ENCODE results near the gene TEX29. TPM values are rescaled to one million over a fixed set of nuclear protein-coding genes. Genes with fewer than 3 reads are reported as not detected.

The TEX29 gene
- total RNA-seq, 2 experiments from 2014 or later, result 0.51 to 0.80 TPM

DNA sequence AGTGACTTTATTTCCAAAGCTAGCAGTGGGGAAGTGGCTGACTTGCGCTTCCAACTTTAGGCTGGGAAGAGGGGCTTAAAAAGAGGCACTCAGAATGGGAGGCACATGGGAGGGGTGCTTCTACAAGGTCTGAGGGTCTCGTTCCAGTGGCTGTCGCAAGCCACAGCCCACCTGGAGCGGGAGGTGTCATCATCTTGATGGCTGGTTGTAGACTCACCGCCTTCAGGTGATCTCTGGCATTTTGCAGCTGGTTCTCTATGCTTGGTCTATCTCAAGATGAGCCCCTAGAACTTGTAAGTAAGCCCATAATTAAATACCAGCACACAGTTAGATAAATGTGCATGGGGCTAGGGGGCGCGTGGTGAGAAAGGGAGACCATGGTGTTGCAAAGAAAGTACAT lies 9.2 kb downstream of the TEX29 start:
- H3K4me3 Mint-ChIP-seq, result no peak overlapping the region
- H3K36me3 Mint-ChIP-seq, result peaks cover 7% of the 10 kb centered on the region
- no peaks in the 10 kb centered on the region for H3K4me1 Mint-ChIP-seq
- POLR2A ChIA-PET, result no interaction called here
- H3K27me3 Mint-ChIP-seq, result no peaks in the 10 kb centered on the region
- no peak for ATAC-seq (ENCODE audit: low read depth)
- no peak for DNase-seq
- H3K27ac Mint-ChIP-seq, result no peak overlapping the region
- no peaks in the 10 kb centered on the region for H3K9me3 Mint-ChIP-seq

DNA sequence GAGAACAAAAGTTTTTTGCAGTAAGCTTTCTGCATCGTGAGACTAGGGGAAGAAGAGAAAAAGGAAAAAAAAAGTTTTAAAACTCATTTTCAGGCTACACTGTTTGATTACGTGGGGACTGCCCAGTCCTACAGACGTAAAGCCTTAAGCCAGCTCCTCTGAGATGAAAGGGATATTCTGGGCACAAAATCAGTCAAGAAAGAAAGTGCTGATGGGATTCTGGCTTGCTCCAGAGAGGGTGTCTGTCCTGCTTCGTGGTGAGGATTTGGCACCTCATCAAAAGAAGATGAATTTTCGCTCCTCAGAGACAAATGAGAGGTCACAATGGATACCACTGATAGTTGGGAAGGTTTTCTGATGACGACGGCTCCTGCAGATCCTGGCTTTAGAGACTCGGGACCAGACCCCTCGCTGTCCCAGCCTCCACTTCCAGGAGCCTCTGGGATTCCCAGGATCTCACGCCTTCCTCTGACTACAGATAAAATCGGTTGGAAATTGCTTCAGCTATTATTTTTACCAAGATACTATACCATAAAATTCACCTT lies 9.7 kb downstream of the TEX29 start:
- no peak overlapping the region for H3K27ac Mint-ChIP-seq
- no peak overlapping the region for H3K4me3 Mint-ChIP-seq
- H3K27me3 Mint-ChIP-seq, result no peaks in the 10 kb centered on the region
- DNase-seq (no peak), ATAC-seq (ENCODE audit: low read depth) (no peak)
- H3K4me1 Mint-ChIP-seq, result no peaks in the 10 kb centered on the region
- no peaks in the 10 kb centered on the region for H3K9me3 Mint-ChIP-seq
- peaks cover 7% of the 10 kb centered on the region for H3K36me3 Mint-ChIP-seq
- POLR2A ChIA-PET, result no interaction called here

DNA sequence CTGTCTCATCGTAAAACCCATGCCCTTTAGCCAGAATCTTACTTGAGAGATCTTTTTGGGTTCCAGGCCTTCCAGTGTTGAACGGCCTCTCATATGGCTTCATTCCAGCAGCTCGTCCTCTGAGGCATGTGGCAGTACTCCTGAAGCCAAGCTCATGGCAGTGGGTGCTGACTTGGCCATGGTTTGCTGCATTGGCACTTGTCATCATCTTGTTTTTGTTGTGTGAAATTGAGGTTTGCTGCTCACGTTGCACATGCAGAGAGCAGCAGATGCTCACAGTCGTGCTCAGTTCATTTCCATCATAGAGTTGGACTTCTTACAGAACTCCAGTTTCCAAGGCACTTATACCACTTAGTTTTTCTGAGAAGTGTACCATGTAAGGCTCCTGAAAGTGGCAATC lies 14.9 kb downstream of the TEX29 start:
- Mint-ChIP-seq H3K36me3 (peaks cover 10% of the 10 kb centered on the region), H3K4me3 (no peak overlapping the region), H3K27ac (no peak overlapping the region), H3K9me3 (peaks cover 2% of the 10 kb centered on the region), H3K4me1 (no peaks in the 10 kb centered on the region), H3K27me3 (no peaks in the 10 kb centered on the region)
- DNase-seq, result no peak
- POLR2A ChIA-PET, result no interaction called here
- ATAC-seq (ENCODE audit: low read depth), result no peak

DNA sequence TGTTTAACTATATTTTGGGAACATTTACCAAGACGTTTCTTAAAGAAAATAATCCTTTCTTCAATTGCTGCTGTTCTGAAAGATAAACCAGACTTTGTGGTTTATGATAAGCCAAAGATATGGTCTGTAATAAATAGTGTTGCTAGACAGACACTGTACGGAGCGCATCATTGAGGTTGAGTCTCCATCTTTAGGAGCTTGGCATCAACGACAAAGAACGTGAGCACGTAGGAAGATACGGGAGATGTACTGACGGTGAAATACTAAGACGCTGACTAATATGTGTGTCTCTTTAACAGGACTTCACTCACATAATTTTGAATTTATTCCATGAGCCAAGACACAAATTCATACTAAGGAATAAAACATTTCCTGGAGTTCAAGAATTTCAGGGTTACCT lies 16.2 kb downstream of the TEX29 start:
- Mint-ChIP-seq H3K4me1 (no peaks in the 10 kb centered on the region), H3K27me3 (no peaks in the 10 kb centered on the region), H3K9me3 (peaks cover 2% of the 10 kb centered on the region), H3K4me3 (no peak overlapping the region), H3K36me3 (peaks cover 10% of the 10 kb centered on the region), H3K27ac (no peak overlapping the region)
- DNase-seq (no peak), ATAC-seq (ENCODE audit: low read depth) (no peak)
- POLR2A ChIA-PET, result no interaction called here

DNA sequence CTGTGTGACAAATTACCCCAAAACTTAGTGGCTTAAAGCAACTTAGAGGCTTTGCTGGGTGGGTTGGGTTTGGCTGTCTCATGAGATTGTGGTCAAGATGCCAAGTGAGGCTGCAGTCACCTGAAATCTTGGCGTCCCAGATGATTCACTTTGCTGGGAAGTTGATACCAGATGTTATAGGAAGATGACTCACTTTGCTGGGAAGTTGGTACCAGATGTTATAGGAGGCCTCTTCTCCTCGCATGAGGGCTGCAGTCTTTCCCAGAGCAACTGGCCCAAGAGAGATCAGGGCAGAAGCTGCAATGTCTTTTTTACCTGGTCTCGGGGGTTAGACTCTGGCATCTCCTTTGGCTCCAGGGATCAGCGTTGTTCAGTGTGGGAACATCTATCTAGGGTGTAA lies 16.8 kb downstream of the TEX29 start:
- no peak overlapping the region for H3K27ac Mint-ChIP-seq
- H3K27me3 Mint-ChIP-seq, result no peaks in the 10 kb centered on the region
- POLR2A ChIA-PET, result no interaction called here
- H3K4me1 Mint-ChIP-seq, result no peaks in the 10 kb centered on the region
- H3K9me3 Mint-ChIP-seq, result peaks cover 2% of the 10 kb centered on the region
- no peak overlapping the region for H3K4me3 Mint-ChIP-seq
- ATAC-seq (ENCODE audit: low read depth) (no peak), DNase-seq (no peak)
- peaks cover 10% of the 10 kb centered on the region for H3K36me3 Mint-ChIP-seq

DNA sequence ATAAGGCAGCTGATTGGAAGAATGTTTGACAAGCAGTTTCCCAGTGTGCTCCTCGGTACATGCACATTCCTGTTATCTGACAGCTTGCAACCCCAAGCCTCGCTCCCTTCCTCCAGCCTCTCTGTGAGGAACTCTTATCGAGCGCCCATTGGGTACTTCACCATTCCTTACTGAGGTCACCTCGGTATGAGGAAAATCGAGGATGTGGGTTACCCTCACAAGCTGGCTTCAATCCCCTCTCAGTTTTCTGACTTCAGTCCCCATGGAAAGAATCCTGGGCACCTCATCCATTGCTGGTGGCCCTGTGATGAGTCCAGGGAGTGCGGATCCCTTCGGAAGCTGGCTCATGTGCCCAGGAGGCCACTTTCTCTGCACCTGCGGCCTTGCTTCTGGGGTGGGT lies 17.3 kb downstream of the TEX29 start:
- Mint-ChIP-seq H3K27ac (no peak overlapping the region), H3K4me1 (no peaks in the 10 kb centered on the region), H3K4me3 (no peak overlapping the region), H3K27me3 (no peaks in the 10 kb centered on the region), H3K9me3 (peaks cover 2% of the 10 kb centered on the region), H3K36me3 (peaks cover 10% of the 10 kb centered on the region)
- no peak for DNase-seq
- POLR2A ChIA-PET, result no interaction called here
- no peak for ATAC-seq (ENCODE audit: low read depth)

DNA sequence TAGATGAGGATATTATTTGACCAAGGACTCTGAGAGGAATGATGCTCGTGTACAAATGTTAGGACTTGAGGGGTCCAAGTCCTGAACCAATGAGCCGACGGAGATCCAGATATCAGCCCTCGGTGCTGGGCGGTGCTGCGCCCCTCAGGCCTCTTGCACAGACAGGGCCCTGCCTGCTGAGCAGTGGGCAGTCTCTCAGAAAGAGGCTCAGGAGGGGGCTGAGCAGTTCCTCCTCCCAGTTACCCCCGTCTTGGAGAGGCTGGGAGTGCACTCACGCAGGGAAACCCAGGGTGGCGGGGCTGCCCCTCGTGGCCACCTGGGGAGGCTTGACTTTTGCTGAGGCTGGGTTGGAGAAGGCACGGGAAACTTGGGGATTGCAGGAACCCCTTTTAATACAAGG lies 18.4 kb downstream of the TEX29 start:
- no peak for ATAC-seq (ENCODE audit: low read depth)

DNA sequence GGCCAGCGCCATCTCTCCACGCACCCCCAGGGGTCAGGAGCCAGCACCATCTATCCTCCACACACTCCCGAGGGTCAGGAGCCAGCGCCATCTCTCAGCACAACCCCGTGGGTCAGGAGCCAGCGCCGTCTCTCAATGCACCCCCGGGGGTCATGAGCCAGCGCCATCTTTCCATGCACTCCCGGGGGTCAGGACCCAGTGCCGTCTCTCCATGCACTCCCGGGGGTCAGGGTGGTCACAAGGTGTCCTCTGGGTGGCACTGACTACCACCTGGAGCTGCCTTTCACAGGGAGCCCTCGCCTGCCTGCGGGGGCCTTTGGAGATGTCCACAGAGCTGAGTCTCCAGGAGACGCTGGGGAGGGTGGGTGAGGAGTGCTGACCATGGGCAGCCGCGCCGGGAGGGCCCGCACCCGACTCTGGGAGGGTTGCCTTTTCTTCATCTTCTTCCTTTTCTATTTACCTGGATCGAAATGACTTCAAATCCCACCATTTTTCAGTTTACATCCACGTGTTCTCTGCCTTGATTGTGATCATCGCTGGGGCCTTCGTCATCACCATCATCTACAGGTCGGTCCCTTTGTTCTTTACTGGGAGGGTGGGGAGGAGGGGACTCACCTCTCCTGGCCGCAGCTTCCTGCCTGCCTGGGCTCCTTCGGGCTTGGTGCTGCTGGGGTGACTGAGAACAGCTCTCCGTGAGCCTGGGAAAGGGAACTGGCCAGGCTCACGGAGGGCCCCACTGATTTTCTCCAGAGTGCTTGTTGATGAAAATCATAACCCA lies 19.1 kb downstream of the TEX29 start:
- no peaks in the 10 kb centered on the region for H3K27me3 Mint-ChIP-seq
- H3K4me1 Mint-ChIP-seq, result no peaks in the 10 kb centered on the region
- no peak for ATAC-seq (ENCODE audit: low read depth)
- peaks cover 3% of the 10 kb centered on the region for H3K36me3 Mint-ChIP-seq
- no peak for DNase-seq
- H3K9me3 Mint-ChIP-seq, result peaks cover 2% of the 10 kb centered on the region
- POLR2A ChIA-PET, result no interaction called here
- H3K27ac Mint-ChIP-seq, result no peak overlapping the region
- no peak overlapping the region for H3K4me3 Mint-ChIP-seq

More for the DNA sequence above, 18.4 kb downstream of the TEX29 start:
- POLR2A ChIA-PET, result no interaction called here
- peaks cover 3% of the 10 kb centered on the region for H3K36me3 Mint-ChIP-seq
- no peaks in the 10 kb centered on the region for H3K4me1 Mint-ChIP-seq
- no peak overlapping the region for H3K4me3 Mint-ChIP-seq
- H3K27ac Mint-ChIP-seq, result no peak overlapping the region
- no peaks in the 10 kb centered on the region for H3K27me3 Mint-ChIP-seq
- DNase-seq, result no peak
- peaks cover 2% of the 10 kb centered on the region for H3K9me3 Mint-ChIP-seq

DNA sequence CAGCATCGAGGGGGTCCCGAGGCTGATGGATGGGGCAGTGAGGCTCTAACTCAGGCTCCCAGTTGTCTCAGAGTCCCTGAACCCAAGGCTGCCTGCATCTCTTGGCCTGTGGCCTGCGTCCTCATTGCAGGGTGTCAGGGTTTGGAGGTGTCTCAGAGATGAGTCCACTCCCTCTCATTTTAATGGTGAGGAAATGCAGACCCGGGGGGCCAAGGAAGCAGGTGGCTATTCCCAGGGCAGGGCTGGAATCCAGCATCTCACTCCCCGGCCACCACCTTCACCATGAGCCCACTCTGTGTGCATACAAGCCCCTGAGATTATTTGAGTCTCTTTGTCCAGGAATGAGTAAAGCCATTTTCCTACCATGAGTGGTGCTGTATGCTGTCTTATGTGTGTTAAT lies 21.4 kb downstream of the TEX29 start:
- DNase-seq, result no peak
- ATAC-seq (ENCODE audit: low read depth), result no peak
- no peaks in the 10 kb centered on the region for H3K4me1 Mint-ChIP-seq
- H3K27ac Mint-ChIP-seq, result no peak overlapping the region
- H3K9me3 Mint-ChIP-seq, result no peaks in the 10 kb centered on the region
- no peaks in the 10 kb centered on the region for H3K27me3 Mint-ChIP-seq
- peaks cover 3% of the 10 kb centered on the region for H3K36me3 Mint-ChIP-seq
- no peak overlapping the region for H3K4me3 Mint-ChIP-seq
- POLR2A ChIA-PET, result no interaction called here

DNA sequence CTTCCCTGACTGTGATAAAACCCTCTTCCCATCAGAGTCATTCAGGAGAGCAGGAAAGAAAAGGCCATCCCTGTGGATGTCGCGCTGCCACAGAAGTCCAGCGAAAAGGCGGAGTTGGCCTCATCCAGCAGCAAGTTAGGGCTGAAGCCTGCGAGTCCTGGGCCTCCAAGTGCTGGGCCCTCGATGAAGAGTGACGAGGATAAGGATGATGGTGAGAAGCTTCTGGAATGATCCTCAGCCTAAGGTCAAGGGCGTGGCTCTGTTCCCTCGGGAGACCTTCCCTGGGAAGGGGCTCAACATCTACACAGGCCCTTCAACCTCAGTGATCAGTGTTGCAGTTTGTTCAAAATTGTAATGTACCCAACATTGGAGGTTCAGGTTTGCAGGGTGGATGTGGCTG lies 22.3 kb downstream of the TEX29 start:
- DNase-seq, result no peak
- Mint-ChIP-seq H3K4me1 (no peaks in the 10 kb centered on the region), H3K27ac (no peak overlapping the region), H3K27me3 (no peaks in the 10 kb centered on the region), H3K9me3 (no peaks in the 10 kb centered on the region), H3K36me3 (peaks cover 3% of the 10 kb centered on the region), H3K4me3 (no peak overlapping the region)
- no peak for ATAC-seq (ENCODE audit: low read depth)
- POLR2A ChIA-PET, result no interaction called here

DNA sequence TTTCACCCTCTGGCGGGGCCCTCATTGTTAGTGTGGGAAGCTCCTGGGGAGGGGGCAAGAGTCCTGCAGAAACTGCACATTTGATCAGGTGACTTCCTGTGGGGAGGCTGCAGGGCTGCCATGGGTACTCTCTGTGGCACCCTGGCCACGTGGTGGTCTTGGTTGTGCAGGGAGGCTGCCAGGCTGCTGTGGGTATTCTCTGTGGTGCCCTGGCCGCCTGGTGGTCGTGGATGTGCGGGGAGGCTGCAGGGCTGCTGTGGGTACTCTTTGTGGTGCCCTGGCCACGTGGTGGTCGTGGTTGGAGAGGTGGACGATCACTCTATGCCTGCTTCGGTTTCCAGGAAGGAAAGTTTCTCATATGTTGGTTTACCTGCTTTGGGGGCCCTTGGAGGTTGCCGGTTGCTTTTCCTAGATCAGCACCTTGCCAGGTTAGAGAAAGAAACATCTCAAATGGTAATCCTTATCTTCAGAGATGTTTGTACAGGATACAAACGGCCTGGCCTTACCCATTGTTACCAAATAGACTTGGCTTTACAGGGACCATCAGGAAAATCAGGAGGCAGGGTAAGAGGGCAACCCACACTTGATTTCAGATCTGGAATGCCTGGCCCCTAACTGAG lies 22.9 kb downstream of the TEX29 start:
- POLR2A ChIA-PET, result no interaction called here
- ATAC-seq (ENCODE audit: low read depth) (no peak), DNase-seq (no peak)
- no peaks in the 10 kb centered on the region for H3K4me1 Mint-ChIP-seq
- no peaks in the 10 kb centered on the region for H3K9me3 Mint-ChIP-seq
- H3K36me3 Mint-ChIP-seq, result peaks cover 4% of the 10 kb centered on the region
- H3K4me3 Mint-ChIP-seq, result no peak overlapping the region
- no peaks in the 10 kb centered on the region for H3K27me3 Mint-ChIP-seq
- no peak overlapping the region for H3K27ac Mint-ChIP-seq

DNA sequence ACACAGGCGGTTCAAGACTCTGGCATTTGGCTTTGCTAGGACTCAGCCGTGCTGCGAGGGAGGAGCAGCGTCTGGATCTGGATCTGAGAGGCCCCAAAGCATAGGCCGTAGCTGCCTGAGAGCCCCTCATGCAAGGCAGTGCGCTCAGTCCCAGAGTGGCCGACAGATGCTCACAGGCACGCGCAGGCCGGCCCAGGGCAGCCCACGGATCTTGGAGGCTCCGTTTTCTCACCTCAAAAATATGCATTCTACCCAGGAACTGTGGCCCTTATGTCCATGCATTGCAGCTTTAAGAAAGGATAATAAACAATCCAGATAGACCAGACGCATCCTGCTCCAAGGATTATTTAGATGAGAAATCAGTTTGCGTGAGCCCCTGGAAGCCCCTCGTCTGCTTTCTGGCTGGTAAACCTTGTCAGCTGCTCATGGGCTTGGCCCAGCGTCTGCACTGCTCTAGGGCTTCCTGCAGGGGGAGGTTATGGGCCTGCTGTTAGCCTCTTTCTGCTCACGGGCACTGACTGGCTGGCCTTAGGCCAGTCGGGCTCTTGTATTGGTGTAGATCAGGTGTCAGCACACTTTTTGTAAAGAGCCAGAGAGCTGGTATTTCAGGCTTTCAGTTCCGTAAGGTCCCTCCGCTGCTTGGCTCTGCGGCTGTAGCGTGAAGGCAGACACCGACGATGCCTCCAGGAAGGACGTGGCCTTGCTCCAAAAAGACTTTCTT lies 24.2 kb downstream of the TEX29 start:
- ATAC-seq (ENCODE audit: low read depth) (no peak), DNase-seq (no peak)
- Mint-ChIP-seq H3K27me3 (no peaks in the 10 kb centered on the region), H3K4me3 (no peak overlapping the region), H3K9me3 (no peaks in the 10 kb centered on the region), H3K4me1 (no peaks in the 10 kb centered on the region), H3K27ac (no peak overlapping the region), H3K36me3 (peaks cover 3% of the 10 kb centered on the region)
- POLR2A ChIA-PET, result no interaction called here

DNA sequence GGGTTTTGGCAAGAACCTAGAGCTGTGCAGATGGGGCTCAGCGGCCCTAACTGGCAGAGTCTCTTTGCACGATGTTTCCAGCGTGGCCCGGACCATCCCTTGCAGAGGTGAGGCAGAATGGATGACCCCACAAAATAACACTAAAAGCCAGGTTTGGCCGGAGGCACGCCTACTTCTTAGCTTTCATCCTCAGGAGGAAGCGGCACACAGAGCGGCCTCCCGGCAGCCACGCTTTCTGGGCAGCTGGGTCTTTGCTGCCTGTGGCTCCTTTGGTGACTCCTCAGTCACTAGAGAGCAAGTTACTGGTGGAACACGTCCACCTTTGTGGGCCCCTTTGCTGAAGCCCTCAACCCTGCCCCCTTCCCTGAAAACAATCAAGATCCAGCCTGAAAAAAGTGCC lies 25.2 kb downstream of the TEX29 start:
- Mint-ChIP-seq H3K4me1 (no peaks in the 10 kb centered on the region), H3K27me3 (no peaks in the 10 kb centered on the region), H3K9me3 (no peaks in the 10 kb centered on the region), H3K4me3 (no peak overlapping the region), H3K36me3 (peaks cover 2% of the 10 kb centered on the region), H3K27ac (no peak overlapping the region)
- DNase-seq (no peak), ATAC-seq (ENCODE audit: low read depth) (no peak)
- POLR2A ChIA-PET, result no interaction called here

Measured in activated naive CD8-positive, alpha-beta T cell treated with anti-CD3 and anti-CD28 coated beads, Interleukin-2, amount 10 ng/mL, durations not matched to agents 7 days and 5 days (primary cell).